Panc1 (cell line): ENCODE results near the gene TRIM31.

ENCODE experiments used
- POLR2AphosphoS5 ChIP-seq: IDR thresholded peaks from 2 replicates; pipeline ENCODE4 v1.6.1; 2012; ENCODE audit warnings: mild to moderate bottlenecking, low read depth, low read length, moderate library complexity
- TF ChIP-seq, protein P1 (sequence below): fragments of 450-650 bp; IDR thresholded peaks from 2 replicates; pipeline ENCODE4 v1.5.1; 2017; ENCODE audit warnings: mild to moderate bottlenecking
- TF ChIP-seq, protein P2 (sequence below), 2 experiments: IDR thresholded peaks; 2 replicates each; pipeline ENCODE4 v1.6.1; 2011 to 2012; ENCODE audit warnings: low read depth in 2 of 2, control low read depth in 1 of 2, low read length in 1 of 2, mild to moderate bottlenecking in 1 of 2, moderate library complexity in 1 of 2; ENCODE audit not compliant: insufficient read depth in 1 of 2

DNA sequence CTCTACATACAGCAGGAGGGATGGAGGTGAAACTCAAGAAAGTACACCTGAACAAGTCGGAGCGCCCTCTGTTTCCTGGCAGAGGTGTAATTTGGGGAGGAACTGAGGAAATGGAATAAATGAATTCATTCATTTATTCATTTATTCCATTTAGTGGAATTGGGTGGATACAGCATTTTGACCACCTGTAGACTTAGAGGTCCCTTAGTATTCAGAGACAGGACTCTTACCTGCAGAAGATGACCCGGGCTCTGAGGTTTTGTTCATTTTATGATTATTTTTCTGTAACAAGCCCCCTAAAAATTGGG lies 9.1 kb downstream of the TRIM31 start:
- TF ChIP-seq, protein P1, sequence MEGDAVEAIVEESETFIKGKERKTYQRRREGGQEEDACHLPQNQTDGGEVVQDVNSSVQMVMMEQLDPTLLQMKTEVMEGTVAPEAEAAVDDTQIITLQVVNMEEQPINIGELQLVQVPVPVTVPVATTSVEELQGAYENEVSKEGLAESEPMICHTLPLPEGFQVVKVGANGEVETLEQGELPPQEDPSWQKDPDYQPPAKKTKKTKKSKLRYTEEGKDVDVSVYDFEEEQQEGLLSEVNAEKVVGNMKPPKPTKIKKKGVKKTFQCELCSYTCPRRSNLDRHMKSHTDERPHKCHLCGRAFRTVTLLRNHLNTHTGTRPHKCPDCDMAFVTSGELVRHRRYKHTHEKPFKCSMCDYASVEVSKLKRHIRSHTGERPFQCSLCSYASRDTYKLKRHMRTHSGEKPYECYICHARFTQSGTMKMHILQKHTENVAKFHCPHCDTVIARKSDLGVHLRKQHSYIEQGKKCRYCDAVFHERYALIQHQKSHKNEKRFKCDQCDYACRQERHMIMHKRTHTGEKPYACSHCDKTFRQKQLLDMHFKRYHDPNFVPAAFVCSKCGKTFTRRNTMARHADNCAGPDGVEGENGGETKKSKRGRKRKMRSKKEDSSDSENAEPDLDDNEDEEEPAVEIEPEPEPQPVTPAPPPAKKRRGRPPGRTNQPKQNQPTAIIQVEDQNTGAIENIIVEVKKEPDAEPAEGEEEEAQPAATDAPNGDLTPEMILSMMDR: no peak
- no peak for TF ChIP-seq POLR2AphosphoS5
- TF ChIP-seq, protein P2, sequence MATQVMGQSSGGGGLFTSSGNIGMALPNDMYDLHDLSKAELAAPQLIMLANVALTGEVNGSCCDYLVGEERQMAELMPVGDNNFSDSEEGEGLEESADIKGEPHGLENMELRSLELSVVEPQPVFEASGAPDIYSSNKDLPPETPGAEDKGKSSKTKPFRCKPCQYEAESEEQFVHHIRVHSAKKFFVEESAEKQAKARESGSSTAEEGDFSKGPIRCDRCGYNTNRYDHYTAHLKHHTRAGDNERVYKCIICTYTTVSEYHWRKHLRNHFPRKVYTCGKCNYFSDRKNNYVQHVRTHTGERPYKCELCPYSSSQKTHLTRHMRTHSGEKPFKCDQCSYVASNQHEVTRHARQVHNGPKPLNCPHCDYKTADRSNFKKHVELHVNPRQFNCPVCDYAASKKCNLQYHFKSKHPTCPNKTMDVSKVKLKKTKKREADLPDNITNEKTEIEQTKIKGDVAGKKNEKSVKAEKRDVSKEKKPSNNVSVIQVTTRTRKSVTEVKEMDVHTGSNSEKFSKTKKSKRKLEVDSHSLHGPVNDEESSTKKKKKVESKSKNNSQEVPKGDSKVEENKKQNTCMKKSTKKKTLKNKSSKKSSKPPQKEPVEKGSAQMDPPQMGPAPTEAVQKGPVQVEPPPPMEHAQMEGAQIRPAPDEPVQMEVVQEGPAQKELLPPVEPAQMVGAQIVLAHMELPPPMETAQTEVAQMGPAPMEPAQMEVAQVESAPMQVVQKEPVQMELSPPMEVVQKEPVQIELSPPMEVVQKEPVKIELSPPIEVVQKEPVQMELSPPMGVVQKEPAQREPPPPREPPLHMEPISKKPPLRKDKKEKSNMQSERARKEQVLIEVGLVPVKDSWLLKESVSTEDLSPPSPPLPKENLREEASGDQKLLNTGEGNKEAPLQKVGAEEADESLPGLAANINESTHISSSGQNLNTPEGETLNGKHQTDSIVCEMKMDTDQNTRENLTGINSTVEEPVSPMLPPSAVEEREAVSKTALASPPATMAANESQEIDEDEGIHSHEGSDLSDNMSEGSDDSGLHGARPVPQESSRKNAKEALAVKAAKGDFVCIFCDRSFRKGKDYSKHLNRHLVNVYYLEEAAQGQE (IDR thresholded peaks at IDR 0.05; ENCODE audit: insufficient read depth in 1 of 2, low read depth in 2 of 2, low read length in 1 of 2): no peak
